BE2C (cell line): ENCODE data around the gene GNG7.

Source experiments
- DNase-seq: peaks from one replicate; pipeline ENCODE4 v3.0.0-alpha.2; 2020
- H3K27me3 ChIP-seq: fragments of 250-450 bp; sonication (Bioruptor Pico); 2 replicates; pipeline ENCODE4 v1.5.1; 2020; ENCODE audit warnings: mild to moderate bottlenecking
- H3K36me3 ChIP-seq: fragments of 250-450 bp; sonication (Bioruptor Pico); 2 replicates; pipeline ENCODE4 v1.5.1; 2020; ENCODE audit warnings: mild to moderate bottlenecking
- H3K4me1 ChIP-seq: fragments of 250-450 bp; sonication (Bioruptor Pico); 2 replicates; pipeline ENCODE4 v1.5.1; 2020
- H3K4me3 ChIP-seq: 2 replicates; pipeline ENCODE4 v1.5.1; 2011; ENCODE audit warnings: low read depth, low read length
- H3K9me3 ChIP-seq: fragments of 250-450 bp; sonication (Bioruptor Pico); 2 replicates; pipeline ENCODE4 v1.5.1; 2020
- TF ChIP-seq, protein P1 (sequence below): IDR thresholded peaks from 2 replicates; pipeline ENCODE4 v1.5.1; 2012; ENCODE audit warnings: mild to moderate bottlenecking, low read depth, low read length

GNG7 gene

DNA sequence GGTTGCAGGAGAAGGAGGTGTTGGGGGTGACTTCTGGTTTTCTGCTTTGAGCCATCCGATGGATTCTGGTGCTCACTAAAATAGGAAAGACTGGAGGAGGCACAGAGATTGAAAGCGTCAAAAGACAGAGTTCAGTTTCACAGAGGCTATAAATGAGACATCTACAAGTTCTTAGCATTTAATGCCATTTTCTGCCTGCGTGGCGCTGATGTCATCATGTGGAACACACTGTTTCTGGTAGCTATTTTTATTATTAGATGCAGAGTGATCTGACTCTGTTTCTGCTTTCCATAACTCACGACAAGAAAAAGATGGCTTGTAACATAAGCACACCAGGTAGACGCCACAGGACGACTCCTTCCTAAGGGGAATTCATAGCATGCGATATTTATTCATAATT is 40.6 kb upstream of the GNG7 start:
- Histone ChIP-seq H3K36me3 (no peaks in the 10 kb centered on the region), H3K9me3 (no peaks in the 10 kb centered on the region), H3K27me3 (no peaks in the 10 kb centered on the region; the same call in 1 of the 2 replicates), H3K4me1 (no peaks in the 10 kb centered on the region), H3K4me3 (no peak overlapping the region)
- TF ChIP-seq, protein P1, sequence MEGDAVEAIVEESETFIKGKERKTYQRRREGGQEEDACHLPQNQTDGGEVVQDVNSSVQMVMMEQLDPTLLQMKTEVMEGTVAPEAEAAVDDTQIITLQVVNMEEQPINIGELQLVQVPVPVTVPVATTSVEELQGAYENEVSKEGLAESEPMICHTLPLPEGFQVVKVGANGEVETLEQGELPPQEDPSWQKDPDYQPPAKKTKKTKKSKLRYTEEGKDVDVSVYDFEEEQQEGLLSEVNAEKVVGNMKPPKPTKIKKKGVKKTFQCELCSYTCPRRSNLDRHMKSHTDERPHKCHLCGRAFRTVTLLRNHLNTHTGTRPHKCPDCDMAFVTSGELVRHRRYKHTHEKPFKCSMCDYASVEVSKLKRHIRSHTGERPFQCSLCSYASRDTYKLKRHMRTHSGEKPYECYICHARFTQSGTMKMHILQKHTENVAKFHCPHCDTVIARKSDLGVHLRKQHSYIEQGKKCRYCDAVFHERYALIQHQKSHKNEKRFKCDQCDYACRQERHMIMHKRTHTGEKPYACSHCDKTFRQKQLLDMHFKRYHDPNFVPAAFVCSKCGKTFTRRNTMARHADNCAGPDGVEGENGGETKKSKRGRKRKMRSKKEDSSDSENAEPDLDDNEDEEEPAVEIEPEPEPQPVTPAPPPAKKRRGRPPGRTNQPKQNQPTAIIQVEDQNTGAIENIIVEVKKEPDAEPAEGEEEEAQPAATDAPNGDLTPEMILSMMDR = no peak
- no peak for DNase-seq

DNA sequence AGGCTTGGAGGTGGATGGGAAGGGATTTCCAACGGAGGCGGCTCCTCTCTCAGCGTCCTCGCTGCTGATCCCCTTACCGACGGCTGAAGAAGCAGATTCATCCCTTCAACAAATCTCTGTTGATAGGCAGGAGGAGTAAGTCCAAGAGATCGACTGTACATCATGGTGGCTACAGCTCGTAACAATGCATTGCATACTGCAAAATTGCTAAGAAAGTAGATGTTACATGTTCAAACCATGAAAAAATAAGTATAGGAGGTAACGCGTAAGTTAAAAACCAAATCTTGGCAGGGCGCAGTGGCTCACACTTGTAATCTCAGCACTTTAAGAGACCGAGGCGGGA is 37.8 kb upstream of the GNG7 start:
- no peak for DNase-seq
- TF ChIP-seq, protein P1 = no peak
- no peaks in the 10 kb centered on the region for H3K4me1 ChIP-seq
- H3K9me3 ChIP-seq = no peaks in the 10 kb centered on the region
- peaks cover 19% of the 10 kb centered on the region for H3K36me3 ChIP-seq
- H3K27me3 ChIP-seq = no peaks in the 10 kb centered on the region; the same call in 1 of the 2 replicates
- peak overlapping the region; percentile 93 for H3K4me3 ChIP-seq

DNA sequence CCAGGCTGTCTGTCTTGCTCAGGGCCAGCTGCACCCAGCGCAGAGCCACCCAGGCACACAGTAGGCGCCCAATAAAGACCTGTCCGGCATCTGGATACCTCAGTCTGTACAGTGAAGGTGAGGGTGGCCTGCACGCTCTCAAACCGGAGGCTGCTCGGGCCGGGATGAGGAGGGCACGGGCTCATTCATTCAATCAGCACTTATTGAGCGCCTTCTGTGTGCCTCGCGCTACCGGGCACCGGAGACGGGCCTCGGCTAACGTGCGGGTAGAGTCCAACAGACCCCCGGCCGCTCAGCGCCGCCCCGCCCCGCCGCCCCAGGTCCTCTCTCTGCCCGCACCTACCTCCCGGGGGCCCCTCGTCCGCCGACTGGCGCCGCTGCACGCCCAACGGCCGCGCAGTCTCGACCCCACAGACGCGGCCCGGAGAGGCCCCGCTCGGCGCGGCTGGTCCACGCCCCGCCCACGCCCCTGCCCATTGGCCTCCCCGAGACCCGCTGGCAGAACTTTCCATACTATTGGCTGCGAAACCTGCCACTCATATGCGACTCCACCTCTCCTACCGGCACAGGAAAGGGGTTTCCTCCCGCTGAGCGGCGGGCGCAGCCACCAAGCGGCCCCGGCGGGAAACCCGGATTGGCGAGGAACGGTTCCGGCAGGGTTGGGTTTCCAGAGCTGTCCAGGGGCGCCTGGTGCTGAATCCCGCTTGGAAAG is 37.3 kb upstream of the GNG7 start, which contains the start of gene SLC39A3:
TSS of gene SLC39A3 (minus strand) at position 416 of the 712 bp plus-strand sequence. CDS start 2,760 bp downstream, outside the sequence.
- peak; percentile 99 for DNase-seq
- TF ChIP-seq, protein P1 = no peak
- Histone ChIP-seq H3K9me3 (no peaks in the 10 kb centered on the region), H3K36me3 (peaks cover 24% of the 10 kb centered on the region), H3K4me1 (no peaks in the 10 kb centered on the region), H3K4me3 (peak within 1 kb of the TSS; percentile 93), H3K27me3 (no peaks in the 10 kb centered on the region; the same call in 1 of the 2 replicates)

DNA sequence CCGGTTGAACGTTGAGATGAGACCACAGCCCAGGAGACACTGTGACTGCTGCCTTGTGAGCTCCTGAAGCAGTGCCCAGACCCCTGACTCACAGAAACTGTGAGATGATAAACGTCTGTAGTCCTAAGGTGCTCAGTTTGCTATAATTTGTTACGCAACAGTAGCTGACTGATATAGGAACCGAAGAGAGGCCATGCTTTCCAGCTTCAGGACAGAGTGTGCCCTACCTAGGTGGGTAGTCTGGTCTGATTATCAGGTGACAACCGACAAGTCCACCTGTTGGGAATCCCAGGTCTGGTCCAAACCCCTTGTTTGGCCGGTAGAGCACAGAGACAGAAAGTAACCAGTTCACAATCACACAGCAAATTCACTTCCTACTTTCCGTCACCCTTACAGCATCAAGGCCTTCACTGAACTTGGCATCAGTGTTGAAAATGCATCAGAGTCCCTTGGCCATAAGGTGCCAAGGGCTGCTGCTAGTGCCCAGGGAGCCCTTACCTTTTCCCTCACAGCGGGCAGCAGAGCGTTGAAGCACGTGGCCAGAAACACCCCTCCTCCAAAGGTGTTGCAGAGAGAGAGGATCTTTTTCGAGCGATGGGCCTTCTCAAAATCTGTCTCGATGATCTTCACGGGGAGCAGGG is 34.2 kb upstream of the GNG7 start:
- H3K27me3 ChIP-seq = no peaks in the 10 kb centered on the region
- H3K4me1 ChIP-seq = no peaks in the 10 kb centered on the region
- H3K9me3 ChIP-seq = no peaks in the 10 kb centered on the region
- peaks cover 47% of the 10 kb centered on the region for H3K36me3 ChIP-seq
- TF ChIP-seq, protein P1 = no peak
- no peak for DNase-seq
- H3K4me3 ChIP-seq = no peak overlapping the region

DNA sequence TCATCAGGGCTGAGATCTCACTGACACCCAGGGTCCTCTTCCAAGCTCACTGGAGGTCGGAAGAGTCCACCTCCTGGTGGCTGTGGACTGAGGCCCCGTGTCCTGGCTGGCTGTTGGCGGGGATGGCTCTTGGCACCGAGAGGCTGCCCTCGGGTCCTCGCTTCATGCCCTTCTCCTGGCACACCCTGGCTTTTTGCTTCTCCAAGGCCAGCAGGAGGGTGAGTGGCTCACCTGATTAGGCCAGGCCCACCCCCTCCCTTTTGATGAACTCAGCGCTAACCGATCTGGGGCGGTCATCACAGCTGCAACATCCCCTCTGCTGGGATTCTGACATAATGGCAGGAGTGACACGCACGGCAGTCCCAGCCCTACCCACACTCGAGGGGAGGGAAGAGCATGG is 32.9 kb upstream of the GNG7 start:
- Histone ChIP-seq H3K4me1 (no peaks in the 10 kb centered on the region), H3K9me3 (no peaks in the 10 kb centered on the region)

More for the DNA sequence above, 32.9 kb upstream of the GNG7 start:
- peaks cover 50% of the 10 kb centered on the region for H3K36me3 ChIP-seq
- TF ChIP-seq, protein P1 = no peak
- no peak for DNase-seq
- H3K27me3 ChIP-seq = no peaks in the 10 kb centered on the region
- no peak overlapping the region for H3K4me3 ChIP-seq
